Measurements from ENCODE around the gene PRKN.

PRKN gene

DNA sequence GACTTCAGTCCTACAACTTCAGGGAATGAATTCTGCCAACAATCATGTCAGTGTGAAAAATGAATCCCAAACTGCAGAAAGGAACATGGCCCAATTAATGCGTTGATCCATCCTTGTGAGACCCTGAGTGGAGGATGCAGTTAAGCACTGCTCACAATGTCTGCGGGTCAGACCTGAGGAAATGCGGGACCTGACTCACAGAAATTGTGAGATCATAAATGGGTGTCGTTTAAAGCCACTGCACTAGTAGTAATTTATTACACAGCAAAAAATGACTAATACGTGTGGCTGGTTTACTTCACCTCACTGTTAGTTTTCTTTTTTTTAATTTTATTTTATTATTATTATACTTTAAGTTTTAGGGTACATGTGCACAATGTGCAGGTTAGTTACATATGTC is 505.0 kb downstream of the PRKN start:
- TF ChIP-seq, protein P1, sequence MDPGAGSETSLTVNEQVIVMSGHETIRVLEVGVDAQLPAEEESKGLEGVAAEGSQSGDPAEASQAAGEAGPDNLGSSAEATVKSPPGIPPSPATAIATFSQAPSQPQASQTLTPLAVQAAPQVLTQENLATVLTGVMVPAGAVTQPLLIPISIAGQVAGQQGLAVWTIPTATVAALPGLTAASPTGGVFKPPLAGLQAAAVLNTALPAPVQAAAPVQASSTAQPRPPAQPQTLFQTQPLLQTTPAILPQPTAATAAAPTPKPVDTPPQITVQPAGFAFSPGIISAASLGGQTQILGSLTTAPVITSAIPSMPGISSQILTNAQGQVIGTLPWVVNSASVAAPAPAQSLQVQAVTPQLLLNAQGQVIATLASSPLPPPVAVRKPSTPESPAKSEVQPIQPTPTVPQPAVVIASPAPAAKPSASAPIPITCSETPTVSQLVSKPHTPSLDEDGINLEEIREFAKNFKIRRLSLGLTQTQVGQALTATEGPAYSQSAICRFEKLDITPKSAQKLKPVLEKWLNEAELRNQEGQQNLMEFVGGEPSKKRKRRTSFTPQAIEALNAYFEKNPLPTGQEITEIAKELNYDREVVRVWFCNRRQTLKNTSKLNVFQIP (CRISPR knock-in tag; IDR thresholded peaks at IDR 0.05; ENCODE audit: borderline replicate concordance, low read depth): no peak
- TF ChIP-seq ISL1 (CRISPR knock-in tag; IDR thresholded peaks at IDR 0.05) (no peak), CSDC2 (CRISPR knock-in tag; IDR thresholded peaks at IDR 0.05) (no peak), GLIS3 (CRISPR knock-in tag; IDR thresholded peaks at IDR 0.05) (no peak), ZNF70 (CRISPR knock-in tag; IDR thresholded peaks at IDR 0.05) (no peak), TOX (CRISPR knock-in tag; IDR thresholded peaks at IDR 0.05; ENCODE audit: borderline replicate concordance) (no peak), SNAI2 (CRISPR knock-in tag; IDR thresholded peaks at IDR 0.05) (no peak), ZFP3 (CRISPR knock-in tag; IDR thresholded peaks at IDR 0.05) (no peak), ZC3H10 (CRISPR knock-in tag; IDR thresholded peaks at IDR 0.05) (no peak), TCF4 (CRISPR knock-in tag; IDR thresholded peaks at IDR 0.05; ENCODE audit: borderline replicate concordance) (no peak), BACH2 (CRISPR knock-in tag; IDR thresholded peaks at IDR 0.05; ENCODE audit: borderline replicate concordance) (no peak), ESRRG (CRISPR knock-in tag; IDR thresholded peaks at IDR 0.05) (no peak), ZNF8 (CRISPR knock-in tag; IDR thresholded peaks at IDR 0.05) (no peak)
- TF ChIP-seq, protein P2, sequence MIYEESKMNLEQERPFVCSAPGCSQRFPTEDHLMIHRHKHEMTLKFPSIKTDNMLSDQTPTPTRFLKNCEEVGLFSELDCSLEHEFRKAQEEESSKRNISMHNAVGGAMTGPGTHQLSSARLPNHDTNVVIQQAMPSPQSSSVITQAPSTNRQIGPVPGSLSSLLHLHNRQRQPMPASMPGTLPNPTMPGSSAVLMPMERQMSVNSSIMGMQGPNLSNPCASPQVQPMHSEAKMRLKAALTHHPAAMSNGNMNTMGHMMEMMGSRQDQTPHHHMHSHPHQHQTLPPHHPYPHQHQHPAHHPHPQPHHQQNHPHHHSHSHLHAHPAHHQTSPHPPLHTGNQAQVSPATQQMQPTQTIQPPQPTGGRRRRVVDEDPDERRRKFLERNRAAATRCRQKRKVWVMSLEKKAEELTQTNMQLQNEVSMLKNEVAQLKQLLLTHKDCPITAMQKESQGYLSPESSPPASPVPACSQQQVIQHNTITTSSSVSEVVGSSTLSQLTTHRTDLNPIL (CRISPR knock-in tag; IDR thresholded peaks at IDR 0.05; ENCODE audit: low read depth): no peak
- TF ChIP-seq, protein P3, sequence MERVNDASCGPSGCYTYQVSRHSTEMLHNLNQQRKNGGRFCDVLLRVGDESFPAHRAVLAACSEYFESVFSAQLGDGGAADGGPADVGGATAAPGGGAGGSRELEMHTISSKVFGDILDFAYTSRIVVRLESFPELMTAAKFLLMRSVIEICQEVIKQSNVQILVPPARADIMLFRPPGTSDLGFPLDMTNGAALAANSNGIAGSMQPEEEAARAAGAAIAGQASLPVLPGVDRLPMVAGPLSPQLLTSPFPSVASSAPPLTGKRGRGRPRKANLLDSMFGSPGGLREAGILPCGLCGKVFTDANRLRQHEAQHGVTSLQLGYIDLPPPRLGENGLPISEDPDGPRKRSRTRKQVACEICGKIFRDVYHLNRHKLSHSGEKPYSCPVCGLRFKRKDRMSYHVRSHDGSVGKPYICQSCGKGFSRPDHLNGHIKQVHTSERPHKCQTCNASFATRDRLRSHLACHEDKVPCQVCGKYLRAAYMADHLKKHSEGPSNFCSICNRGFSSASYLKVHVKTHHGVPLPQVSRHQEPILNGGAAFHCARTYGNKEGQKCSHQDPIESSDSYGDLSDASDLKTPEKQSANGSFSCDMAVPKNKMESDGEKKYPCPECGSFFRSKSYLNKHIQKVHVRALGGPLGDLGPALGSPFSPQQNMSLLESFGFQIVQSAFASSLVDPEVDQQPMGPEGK (CRISPR knock-in tag; IDR thresholded peaks at IDR 0.05; ENCODE audit: borderline replicate concordance): no peak
- TF ChIP-seq, protein P4, sequence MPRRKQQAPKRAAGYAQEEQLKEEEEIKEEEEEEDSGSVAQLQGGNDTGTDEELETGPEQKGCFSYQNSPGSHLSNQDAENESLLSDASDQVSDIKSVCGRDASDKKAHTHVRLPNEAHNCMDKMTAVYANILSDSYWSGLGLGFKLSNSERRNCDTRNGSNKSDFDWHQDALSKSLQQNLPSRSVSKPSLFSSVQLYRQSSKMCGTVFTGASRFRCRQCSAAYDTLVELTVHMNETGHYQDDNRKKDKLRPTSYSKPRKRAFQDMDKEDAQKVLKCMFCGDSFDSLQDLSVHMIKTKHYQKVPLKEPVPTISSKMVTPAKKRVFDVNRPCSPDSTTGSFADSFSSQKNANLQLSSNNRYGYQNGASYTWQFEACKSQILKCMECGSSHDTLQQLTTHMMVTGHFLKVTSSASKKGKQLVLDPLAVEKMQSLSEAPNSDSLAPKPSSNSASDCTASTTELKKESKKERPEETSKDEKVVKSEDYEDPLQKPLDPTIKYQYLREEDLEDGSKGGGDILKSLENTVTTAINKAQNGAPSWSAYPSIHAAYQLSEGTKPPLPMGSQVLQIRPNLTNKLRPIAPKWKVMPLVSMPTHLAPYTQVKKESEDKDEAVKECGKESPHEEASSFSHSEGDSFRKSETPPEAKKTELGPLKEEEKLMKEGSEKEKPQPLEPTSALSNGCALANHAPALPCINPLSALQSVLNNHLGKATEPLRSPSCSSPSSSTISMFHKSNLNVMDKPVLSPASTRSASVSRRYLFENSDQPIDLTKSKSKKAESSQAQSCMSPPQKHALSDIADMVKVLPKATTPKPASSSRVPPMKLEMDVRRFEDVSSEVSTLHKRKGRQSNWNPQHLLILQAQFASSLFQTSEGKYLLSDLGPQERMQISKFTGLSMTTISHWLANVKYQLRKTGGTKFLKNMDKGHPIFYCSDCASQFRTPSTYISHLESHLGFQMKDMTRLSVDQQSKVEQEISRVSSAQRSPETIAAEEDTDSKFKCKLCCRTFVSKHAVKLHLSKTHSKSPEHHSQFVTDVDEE (CRISPR knock-in tag; IDR thresholded peaks at IDR 0.05): no peak
- ATAC-seq: no peak

DNA sequence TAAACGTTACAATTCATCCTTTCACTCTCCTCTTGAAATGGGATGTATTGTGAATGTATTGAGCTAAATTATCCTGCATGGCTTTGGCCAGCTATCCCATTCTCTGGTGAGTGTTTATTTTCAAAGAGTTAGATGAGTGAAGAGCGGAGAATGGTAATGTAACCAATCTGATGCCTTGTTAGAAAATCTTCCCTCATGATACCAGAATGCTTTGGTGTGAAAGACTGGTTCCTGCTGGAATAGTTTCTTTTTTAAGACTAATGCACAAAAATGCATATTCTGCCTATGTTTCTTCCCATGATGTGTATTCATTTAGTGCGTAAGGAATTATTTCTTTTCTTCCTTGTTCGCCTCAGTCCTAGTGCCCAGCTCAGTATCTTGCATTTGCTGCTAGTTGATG is 506.7 kb downstream of the PRKN start:
- ATAC-seq: no peak
- TF ChIP-seq PPARA (CRISPR knock-in tag; IDR thresholded peaks at IDR 0.05; ENCODE audit: borderline replicate concordance): no peak
- TF ChIP-seq ZNF8 (CRISPR knock-in tag; IDR thresholded peaks at IDR 0.05): no peak
- no peak for TF ChIP-seq ISL1 (CRISPR knock-in tag; IDR thresholded peaks at IDR 0.05)
- TF ChIP-seq CSDC2 (CRISPR knock-in tag; IDR thresholded peaks at IDR 0.05): no peak
- TF ChIP-seq, protein P3 (CRISPR knock-in tag; IDR thresholded peaks at IDR 0.05; ENCODE audit: borderline replicate concordance): no peak
- no peak for TF ChIP-seq SNAI2 (CRISPR knock-in tag; IDR thresholded peaks at IDR 0.05)
- no peak for TF ChIP-seq ESRRG (CRISPR knock-in tag; IDR thresholded peaks at IDR 0.05)
- no peak for TF ChIP-seq ARNTL (CRISPR knock-in tag; IDR thresholded peaks at IDR 0.05; ENCODE audit: borderline replicate concordance, low read depth)
- no peak for TF ChIP-seq ZNF70 (CRISPR knock-in tag; IDR thresholded peaks at IDR 0.05)
- TF ChIP-seq, protein P2 (CRISPR knock-in tag; IDR thresholded peaks at IDR 0.05; ENCODE audit: low read depth): no peak

DNA sequence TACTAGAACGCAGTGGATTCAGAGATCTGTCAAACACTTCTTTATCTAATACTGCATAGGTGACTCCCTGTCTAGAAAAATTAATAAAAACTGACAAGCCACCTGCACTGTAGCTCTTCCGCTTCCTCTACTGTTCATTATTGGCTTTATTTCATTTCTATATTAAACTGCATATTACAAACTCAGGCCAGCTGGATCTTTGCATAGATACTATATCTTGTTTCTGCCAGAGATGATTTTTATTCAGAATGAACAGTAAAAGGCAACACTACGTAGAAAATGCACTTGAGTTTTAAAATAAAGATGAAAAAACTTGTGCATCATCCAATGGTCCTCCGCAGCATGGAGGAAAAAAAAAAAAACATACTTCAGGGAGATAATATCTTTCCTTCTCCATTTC is 508.3 kb downstream of the PRKN start:
- ATAC-seq: no peak
- TF ChIP-seq ZNF8 (CRISPR knock-in tag; IDR thresholded peaks at IDR 0.05): no peak
- TF ChIP-seq BACH2 (CRISPR knock-in tag; IDR thresholded peaks at IDR 0.05; ENCODE audit: borderline replicate concordance): no peak
- TF ChIP-seq, protein P5, sequence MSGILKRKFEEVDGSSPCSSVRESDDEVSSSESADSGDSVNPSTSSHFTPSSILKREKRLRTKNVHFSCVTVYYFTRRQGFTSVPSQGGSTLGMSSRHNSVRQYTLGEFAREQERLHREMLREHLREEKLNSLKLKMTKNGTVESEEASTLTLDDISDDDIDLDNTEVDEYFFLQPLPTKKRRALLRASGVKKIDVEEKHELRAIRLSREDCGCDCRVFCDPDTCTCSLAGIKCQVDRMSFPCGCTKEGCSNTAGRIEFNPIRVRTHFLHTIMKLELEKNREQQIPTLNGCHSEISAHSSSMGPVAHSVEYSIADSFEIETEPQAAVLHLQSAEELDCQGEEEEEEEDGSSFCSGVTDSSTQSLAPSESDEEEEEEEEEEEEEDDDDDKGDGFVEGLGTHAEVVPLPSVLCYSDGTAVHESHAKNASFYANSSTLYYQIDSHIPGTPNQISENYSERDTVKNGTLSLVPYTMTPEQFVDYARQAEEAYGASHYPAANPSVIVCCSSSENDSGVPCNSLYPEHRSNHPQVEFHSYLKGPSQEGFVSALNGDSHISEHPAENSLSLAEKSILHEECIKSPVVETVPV (CRISPR knock-in tag; IDR thresholded peaks at IDR 0.05): no peak
- TF ChIP-seq TCF4 (CRISPR knock-in tag; IDR thresholded peaks at IDR 0.05; ENCODE audit: borderline replicate concordance): no peak
- TF ChIP-seq CSDC2 (CRISPR knock-in tag; IDR thresholded peaks at IDR 0.05): no peak
- no peak for TF ChIP-seq GLIS3 (CRISPR knock-in tag; IDR thresholded peaks at IDR 0.05)
- no peak for TF ChIP-seq PPARA (CRISPR knock-in tag; IDR thresholded peaks at IDR 0.05; ENCODE audit: borderline replicate concordance)
- TF ChIP-seq ARNTL (CRISPR knock-in tag; IDR thresholded peaks at IDR 0.05; ENCODE audit: borderline replicate concordance, low read depth): no peak
- TF ChIP-seq ISL1 (CRISPR knock-in tag; IDR thresholded peaks at IDR 0.05): no peak
- TF ChIP-seq ZFP30 (CRISPR knock-in tag; IDR thresholded peaks at IDR 0.05): no peak
- TF ChIP-seq SNAI2 (CRISPR knock-in tag; IDR thresholded peaks at IDR 0.05): no peak
- TF ChIP-seq, protein P2 (CRISPR knock-in tag; IDR thresholded peaks at IDR 0.05; ENCODE audit: low read depth): no peak
- TF ChIP-seq ZNF70 (CRISPR knock-in tag; IDR thresholded peaks at IDR 0.05): no peak

Data from SK-N-SH treated with all-trans-retinoic acid at 6 μM for 48 hours (cell line).